ENCODE measurements around the gene CPA5. TPM values are rescaled to one million over a fixed set of nuclear protein-coding genes. Genes with fewer than 3 reads are reported as not detected.

CPA5 gene
- polyA plus RNA-seq, 5 donors, result 0.10 to 1.4 (median 0.30) TPM

GRCh38 chr7:130332259-130333053 is 12.2 kb upstream of the CPA5 start:
- no peak for DNase-seq

GRCh38 chr7:130333832-130334231 is 10.8 kb upstream of the CPA5 start:
- no peak for DNase-seq

- DNase-seq, result no peak
These were observed 10.3 kb upstream of the CPA5 start for GRCh38 chr7:130334274-130334673.

DNA sequence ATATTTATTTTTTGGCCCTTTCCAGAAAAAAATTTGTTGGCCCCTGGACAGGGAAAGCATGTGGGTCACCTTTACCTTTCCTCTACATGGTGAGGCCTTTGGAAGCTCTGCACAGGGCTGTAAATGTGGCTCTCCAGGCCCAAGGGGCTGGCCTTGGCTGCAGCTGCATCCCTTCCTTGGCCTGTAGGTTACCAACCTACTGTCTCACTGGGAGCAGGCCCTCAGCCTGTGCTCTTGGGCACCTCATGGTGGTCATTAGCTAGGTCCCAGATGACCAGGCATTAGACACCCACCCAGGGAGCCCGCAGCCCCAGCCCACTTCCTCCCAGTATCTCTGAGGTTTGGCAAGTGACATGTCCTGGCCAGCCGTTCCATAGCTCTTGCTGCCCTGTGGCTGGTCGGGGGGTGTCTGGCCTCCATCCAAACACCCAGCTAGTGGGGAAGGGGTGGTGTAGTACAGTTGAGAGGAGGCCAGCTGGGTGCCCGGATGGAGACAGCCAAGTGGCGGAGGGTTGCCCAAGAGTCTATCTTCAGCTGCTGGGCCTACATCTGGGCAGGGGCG is 7.1 kb upstream of the CPA5 start:
- DNase-seq, result no peak

DNA sequence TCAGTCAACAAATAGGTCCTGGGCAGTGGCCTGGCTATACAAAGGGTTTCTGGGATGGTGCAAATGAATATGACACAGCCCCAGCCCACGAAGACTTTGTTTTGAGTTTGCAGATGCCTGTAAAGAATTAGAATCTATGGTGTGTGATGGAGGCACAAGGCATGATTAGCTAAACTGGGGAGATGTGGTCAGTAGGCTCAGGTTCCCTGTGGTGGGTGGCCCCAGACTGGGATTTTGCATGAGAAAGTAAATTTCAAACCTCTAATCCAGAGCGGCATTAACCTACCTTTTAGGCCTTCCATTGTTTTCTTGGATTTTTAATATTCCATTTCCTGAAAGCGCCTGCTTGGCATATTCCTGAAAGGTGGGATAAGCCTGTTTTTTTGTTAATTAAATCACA is 6.4 kb upstream of the CPA5 start:
- DNase-seq, result no peak

DNA sequence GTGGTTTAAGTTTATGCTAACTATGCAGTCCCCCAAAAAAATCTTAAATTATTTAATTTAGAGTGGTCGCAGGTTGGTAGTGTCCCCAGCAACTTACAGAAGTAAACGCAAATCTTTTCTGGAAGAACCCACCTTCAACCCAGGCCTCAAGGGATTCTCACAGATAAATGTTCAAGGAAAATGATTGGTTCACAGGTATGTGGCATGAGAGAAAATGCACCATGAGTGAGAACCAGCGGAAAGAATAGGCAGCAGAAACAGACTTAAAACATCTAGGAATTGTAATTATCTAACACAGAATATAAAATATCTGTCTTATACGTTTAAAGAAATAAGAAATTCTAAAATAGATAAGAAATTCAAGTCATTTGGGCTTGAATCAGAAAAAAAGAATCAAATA is 2.7 kb upstream of the CPA5 start:
- no peak for DNase-seq

DNA sequence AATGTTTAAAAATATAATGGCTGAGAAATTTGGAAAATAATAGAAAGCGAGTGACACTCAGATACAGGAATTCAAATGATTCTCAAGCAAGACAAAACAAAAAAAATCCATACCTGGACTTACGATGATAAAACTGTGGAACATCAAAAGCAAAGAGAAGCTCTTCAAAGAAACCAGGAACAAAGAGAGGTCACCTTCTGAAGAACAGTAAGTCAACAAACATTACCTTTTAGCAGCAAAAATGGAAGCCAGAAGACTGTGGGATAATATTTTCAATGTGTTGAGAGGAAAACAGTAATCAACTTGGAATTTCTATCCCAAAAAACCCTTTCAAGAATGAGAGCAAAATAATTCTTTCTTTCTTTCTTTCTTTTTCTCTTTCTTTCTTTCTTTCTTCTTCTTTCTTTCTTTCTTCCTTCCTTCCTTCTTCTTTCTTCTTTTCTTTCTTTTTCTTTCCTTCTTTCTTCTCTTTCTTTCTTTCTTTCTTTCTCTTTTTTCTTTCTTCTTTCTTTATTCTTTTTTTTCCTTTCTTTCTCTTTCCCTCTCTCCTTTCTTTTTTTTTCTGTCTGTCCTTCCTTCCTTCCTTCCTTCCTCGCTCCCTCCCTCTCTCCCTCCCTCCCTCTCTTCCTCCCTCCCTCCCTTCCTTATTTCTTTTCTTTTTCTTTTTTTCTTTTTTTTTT is 1.8 kb upstream of the CPA5 start:
- DNase-seq, result no peak

DNA sequence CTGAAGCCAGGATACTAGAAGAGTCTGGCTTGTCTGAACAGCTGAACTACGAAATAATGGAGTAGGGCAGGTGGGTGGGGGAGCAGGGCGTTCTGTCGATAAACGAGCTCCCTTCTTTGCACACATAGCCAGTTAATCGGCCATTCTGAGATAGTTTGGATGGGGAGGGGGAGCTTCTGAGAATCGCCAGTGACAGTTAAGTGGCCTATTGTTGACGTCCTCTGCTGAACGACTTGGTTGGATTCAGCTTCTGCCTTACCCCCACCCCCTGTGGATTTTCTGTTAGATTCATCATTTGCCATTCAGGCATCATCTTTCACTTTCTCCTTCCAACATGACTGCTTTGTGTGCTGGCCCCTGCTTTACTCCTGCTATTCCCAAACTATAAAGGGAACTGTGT is 520 bp downstream of the CPA5 start:
- DNase-seq, result no peak

GRCh38 chr7:130345725-130346124 is 1.1 kb downstream of the CPA5 start:
- DNase-seq, result no peak

- no peak for DNase-seq
These were observed 1.7 kb downstream of the CPA5 start for GRCh38 chr7:130346177-130346905.

DNA sequence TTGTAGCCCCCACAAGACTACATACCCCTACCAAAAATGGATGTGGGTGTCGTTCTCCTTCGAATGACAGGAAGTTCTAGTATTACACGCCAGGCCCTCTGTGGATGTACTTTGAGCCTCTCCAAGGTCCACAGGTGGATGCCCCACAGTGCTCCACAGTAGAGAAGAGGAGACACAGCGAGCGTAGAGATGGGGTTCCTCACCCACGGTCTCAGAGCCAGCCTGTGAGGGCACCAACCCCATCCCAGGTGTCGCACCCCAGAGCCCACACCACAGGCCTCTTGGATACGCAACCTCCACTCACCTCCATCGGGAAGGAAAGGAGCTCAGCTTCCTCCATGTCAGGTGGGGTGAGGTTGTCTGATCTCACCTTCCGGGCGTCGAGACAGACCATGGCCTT is 2.3 kb downstream of the CPA5 start:
- no peak for DNase-seq

DNA sequence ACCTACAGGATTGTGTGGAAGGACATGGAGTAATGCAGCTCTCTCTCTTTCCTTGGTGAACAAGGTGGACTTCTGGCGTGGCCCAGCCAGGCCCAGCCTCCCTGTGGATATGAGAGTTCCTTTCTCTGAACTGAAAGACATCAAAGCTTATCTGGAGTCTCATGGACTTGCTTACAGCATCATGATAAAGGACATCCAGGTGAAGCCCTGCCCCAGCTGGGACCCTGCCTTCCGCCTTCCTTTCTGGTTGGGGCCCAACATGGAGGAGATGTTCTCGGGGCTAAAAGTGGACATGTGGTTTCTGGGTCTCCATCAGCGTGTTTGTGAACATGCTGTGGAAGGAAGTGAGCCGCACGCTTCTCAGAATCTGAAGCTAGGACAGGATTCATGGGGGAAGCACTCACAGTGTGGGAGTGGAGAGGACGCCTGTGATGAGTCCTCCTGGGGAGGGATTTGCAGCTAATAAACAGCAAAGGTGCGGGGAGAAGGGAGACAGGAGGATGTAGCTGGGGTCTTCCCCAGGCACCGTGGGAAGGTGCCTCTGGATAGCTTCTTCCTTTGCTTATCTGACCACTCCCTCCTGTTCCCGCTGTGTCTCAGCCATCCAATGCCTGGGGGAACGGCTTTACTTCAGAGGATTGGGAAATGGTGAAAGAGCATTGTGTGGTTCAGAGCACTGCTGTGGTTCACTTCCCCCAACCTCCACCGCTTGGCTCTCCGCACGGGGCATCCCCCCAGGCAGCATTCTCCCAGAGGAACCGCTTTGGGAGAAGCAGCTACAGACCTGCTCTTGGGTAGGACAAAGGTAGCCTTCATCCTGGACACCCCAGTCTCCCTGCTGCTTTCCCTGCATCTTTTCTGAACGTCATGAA is 5.5 kb downstream of the CPA5 start:
- DNase-seq, result no peak

DNA sequence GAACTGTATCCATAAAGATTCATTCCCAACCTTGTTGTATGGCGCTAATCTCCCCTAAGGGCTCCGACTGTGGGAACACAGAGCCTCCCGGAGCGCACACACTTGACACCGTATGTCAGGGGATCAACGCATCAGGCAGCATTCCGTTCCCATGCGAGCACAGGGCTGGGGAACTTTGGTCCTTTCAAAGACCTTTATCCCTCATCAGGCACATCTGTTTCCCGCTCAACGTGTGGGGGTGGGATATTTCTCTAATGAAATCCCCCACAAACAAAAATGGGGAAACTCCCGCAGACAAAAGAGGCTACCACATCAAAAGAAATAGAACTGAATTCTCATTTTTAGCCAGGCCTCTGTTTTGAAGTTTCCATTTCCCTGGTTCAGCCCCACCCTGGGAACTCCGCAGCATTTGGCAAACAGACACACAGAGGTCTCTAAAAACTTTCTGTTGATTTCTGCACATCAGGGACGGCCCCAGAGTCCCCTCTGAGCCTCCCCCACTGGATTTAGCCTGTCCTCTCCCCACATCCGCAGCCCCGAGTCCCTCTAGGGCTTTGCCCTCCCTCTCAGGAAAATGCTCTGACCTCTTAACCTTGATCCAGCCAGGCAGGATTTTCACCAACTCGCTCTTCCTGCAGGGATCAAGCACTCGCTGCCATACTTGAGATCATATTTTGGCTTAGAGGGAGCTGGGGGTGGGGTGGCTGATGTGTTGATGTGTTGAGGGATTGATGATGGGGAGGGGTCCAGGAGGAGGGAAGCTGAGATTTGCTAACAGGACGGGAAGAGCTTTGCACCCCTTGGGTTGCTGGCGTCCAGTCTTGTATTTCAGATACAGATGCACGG is 6.6 kb downstream of the CPA5 start:
- DNase-seq, result peak; percentile 80 to 88

DNA sequence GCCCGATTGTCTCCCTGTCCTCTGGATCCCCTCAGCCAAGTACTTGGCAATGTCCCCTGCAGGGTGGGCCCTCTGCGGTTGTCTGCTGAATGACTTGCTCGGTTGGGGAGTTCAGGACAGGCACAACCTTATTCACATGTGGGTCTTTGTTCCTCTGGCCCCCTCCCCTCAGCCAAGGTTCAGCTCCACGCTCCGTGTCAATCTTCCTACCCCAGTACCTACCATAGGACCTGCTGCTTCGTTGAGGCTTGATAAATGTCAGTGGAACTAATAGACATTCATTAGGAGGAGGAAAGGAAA is 7.1 kb downstream of the CPA5 start:
- no peak for DNase-seq

DNA sequence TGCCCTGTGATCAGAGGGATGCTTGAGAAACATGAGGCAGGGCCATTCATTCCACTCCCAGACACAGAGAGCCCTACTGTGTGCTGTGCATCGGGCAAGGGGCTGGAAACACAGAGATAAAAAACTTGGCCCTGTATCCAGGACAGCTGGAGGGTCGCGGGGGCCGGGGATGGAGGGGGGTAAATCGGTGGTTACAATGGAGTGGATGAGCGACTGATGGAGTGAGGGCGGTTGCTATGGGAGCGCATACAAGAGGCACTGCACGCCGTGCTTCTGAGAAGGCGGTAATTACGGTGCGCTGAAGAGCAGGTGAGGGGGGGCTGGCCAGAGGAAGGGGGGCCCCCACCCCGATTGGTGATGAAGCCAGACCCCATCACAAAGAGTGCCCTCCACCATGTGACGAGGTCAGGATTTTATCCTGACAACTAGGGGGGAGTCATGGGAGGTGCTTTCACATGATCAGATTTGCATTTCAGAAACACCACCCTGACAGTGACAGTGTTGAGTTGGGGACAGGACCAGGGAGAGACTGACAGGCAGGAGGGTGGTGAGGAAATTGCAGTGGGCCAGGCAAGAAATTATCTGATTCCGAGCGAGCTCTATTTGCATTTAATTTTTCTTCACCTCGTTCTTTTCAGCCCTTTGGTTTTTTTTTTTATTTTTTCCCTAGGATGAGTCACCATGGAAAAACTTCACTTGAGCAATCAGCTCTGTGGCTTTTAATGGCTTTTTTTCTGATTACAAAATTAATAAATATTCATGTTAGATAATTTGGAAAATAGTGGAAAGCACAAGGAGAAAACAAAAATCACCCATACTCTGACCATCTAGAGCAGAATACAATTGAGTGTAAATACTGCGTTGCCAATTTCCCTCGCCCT is 7.8 kb downstream of the CPA5 start:
- DNase-seq, result peak; percentile 63 to 73

DNA sequence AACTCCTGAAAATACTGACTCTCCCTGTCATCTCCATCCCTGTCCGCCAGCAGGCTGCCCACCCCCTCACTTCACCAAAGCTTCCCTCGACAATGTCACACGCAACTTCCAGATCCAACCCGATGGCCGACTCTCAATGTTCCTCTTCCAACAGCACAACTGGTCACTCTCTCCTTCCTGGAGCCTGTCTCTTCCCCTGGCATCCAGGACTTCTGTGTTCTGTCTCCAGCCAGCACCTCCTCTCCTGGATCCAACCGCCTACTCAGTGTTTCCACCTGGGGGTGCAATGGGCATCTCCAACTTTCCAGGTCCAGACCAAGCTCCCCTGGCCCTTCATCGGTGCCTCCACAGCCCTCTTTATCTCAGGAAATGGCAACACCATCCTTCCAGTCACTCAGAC is 8.6 kb downstream of the CPA5 start:
- no peak for DNase-seq

DNA sequence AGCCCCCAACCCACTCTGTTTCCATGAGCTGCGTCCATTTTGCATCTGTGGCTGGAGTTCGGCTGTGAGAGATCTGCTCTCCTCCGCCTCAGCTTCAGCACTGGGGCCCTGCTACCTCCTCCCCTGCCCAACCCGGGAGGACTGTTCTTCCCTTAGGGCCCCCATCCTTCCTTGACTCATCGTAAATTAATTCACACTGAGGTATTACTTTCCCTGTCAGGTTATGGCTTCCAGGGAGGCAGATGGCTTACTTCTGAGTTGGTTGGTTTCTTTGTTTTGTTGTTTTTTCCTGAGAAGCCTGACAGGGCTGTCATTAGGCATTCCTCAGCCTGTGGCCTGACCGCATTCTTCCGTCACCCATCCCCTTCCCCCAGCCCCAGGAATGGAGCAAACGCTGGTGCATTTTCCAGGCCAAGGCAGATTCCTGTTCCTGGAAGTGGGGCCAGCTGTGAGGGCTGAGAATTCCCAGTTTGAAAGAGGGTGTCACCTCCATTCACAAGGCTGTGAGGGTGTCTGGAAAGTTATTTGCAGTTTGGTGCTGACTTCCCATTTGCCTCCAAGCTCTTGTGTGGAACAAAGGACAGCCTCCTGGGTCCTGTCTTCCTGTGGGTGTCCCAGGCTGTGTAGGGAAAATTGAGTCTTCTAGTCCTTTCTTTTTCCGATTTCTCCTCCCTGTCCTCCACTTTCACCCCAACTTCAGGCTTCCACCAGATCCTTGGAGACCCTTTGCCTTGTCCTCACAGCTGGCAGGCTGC is 11.7 kb downstream of the CPA5 start:
- DNase-seq, result peak in 1 of 2 donors; percentile 70

- no peak for DNase-seq
These were observed 12.4 kb downstream of the CPA5 start for GRCh38 chr7:130356876-130357611.

All from right lung (tissue), 5 donors.